ACC112 (cell line): Measurements from ENCODE around the gene ACSS1.

Experiments used
- H2AFZ ChIP-seq: fragments of 200-600 bp; sonication (generic); one replicate; pipeline ENCODE4 v1.6.0; 2017; ENCODE audit warnings: antibody characterized with exemption, low read length; ENCODE audit not compliant: unreplicated experiment
- H3K27ac ChIP-seq: fragments of 200-600 bp; sonication (generic); 2 replicates; pipeline ENCODE4 v1.5.1; 2014; ENCODE audit warnings: low read depth, mild to moderate bottlenecking, antibody characterized with exemption, low read length, moderate library complexity
- H3K27me3 ChIP-seq: fragments of 200-600 bp; sonication (generic); 2 replicates; pipeline ENCODE4 v1.6.1; 2014; ENCODE audit warnings: mild to moderate bottlenecking, antibody characterized with exemption, low read length, moderate library complexity, mixed read lengths; ENCODE audit not compliant: insufficient read depth
- H3K36me3 ChIP-seq: fragments of 200-600 bp; sonication (generic); 2 replicates; pipeline ENCODE4 v1.6.1; 2016; ENCODE audit warnings: mild to moderate bottlenecking, antibody characterized with exemption, low read length, moderate library complexity, mixed read lengths; ENCODE audit not compliant: insufficient read depth
- H3K4me1 ChIP-seq: fragments of 200-600 bp; sonication (generic); one replicate; pipeline ENCODE4 v1.6.1; 2016; ENCODE audit warnings: low read length, mixed read lengths; ENCODE audit not compliant: insufficient read depth, unreplicated experiment, control insufficient read depth
- H3K4me3 ChIP-seq: fragments of 200-600 bp; sonication (generic); 2 replicates; pipeline ENCODE4 v1.5.1; 2014; ENCODE audit warnings: mild to moderate bottlenecking, low read depth, low read length
- H3K79me2 ChIP-seq: fragments of 200-600 bp; sonication (generic); one replicate; pipeline ENCODE4 v1.6.0; 2016; ENCODE audit warnings: low read length; ENCODE audit not compliant: control insufficient read depth, unreplicated experiment, insufficient read depth

Gene ACSS1

DNA sequence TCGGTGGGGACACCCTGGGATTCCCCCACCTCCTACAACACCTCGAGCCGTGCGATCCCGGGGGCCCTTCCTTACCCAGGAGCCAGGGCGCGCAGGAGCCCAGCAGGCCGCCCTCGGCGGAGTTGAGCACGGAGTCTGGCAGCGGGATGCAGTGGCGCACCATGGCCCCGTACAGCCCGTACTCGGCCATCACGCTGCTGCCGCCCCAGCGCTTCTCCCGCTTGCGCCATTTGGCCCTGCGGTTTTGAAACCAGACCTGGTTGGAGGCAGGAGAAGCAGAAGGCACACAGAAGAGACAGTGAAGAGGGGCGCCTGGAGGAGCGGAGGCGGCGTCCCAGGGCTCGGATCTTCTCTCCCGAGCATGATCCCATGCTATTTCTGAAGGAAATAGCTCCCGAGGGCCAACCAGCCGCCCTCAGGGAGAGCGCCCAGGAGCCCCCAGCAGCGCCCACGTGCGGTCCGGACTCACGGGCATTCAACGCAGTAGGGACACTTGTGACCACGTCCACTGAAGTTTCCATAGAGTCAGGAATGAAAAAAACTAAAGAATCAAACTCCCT lies 19.8 kb upstream of the ACSS1 start:
- H3K36me3 ChIP-seq, result no peaks in the 10 kb centered on the region
- H3K4me1 ChIP-seq, result peaks cover 11% of the 10 kb centered on the region
- no peak overlapping the region for H2AFZ ChIP-seq
- H3K27ac ChIP-seq, result no peak overlapping the region
- H3K79me2 ChIP-seq, result no peaks in the 10 kb centered on the region
- peaks cover 82% of the 10 kb centered on the region for H3K27me3 ChIP-seq
- H3K4me3 ChIP-seq, result peak overlapping the region; percentile 38

DNA sequence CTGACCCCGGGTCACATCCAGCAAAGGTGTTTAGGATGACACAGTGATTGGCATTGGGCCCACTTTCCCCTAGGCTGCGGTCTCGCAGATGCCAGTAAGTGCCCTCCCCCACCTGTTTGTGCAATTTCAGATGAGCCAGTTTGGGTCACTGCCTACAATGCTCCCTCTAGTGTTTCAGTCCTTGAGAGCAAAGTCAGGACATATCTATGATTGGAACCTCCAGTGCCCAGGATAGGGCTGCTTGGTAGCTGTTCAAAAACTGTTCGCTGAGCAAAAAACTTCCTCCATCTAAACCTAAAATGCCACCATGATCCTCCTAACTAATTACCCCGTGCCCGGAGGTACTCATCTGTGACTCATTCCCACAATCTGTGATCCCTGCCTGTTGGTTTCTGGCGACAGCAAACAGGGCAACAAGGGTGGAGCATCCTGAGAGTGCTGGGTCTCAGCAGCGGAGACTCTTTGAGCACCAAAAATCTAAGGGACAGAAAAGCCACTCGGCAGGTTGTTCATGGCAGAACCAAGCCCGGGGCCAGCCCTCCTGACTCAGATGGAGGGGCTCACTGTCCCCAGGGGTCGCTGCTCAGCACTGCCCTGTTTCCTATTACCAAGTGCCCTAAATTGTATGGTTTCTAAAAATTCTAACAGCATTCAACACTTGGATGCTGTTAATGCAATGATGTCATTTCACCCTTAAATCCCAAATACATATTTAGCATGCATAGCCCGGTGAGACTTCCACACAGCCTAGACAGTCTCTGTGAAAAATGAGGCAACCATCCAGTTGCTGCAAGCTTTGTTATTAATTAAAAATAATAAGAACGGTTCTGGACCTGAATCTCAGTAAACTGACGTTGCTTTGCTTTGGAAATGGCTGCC lies 19.0 kb upstream of the ACSS1 start:
- H2AFZ ChIP-seq, result no peak overlapping the region

DNA sequence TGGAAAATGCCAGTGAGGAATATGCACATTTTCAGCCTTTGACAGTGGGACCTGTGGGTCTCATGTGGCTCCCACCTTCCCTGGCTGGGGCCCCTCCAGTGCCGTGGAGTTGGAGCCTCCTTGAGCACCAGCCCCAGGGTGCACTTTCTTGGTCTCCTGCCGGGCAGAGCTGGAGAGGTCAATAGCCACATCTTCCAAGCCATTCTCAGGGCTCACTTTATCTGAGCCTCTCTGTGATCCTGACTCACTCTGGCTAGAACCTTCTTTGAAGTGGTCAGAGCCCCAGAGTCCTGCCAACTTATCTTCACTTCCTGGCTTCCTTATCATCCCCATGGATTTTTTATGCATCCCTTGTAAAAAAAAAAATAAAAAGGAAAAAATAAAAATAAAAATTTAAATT lies 18.3 kb upstream of the ACSS1 start:
- H3K27me3 ChIP-seq, result peaks cover 83% of the 10 kb centered on the region
- no peaks in the 10 kb centered on the region for H3K79me2 ChIP-seq
- H3K4me1 ChIP-seq, result peaks cover 17% of the 10 kb centered on the region
- no peaks in the 10 kb centered on the region for H3K36me3 ChIP-seq
- no peak overlapping the region for H2AFZ ChIP-seq
- H3K4me3 ChIP-seq, result no peak overlapping the region
- H3K27ac ChIP-seq, result no peak overlapping the region

More for the DNA sequence above, 19.0 kb upstream of the ACSS1 start:
- H3K4me1 ChIP-seq, result peaks cover 17% of the 10 kb centered on the region
- peak overlapping the region; percentile 38 for H3K4me3 ChIP-seq
- H3K79me2 ChIP-seq, result no peaks in the 10 kb centered on the region
- no peak overlapping the region for H3K27ac ChIP-seq
- H3K36me3 ChIP-seq, result no peaks in the 10 kb centered on the region
- peaks cover 83% of the 10 kb centered on the region for H3K27me3 ChIP-seq

DNA sequence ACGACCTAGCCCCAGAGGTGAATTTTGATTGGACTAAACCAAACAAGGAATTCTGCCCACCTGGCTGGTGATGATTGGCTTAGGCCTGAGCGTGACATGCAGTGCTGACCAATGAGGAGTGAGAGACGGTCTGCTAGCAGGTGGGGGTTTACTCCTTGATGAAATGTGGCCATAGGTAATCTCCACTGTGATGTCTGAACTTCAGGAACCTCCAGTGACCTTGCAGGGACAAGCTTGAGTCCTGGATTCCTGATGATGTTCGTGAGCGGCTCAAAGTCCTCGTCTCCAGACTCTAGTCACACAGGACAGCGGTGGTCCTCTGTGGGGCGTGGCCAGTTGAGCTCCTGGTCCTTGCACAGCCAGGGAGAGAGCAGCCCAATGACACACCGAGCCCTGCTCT lies 15.6 kb upstream of the ACSS1 start:
- H3K27ac ChIP-seq, result no peak overlapping the region
- H3K79me2 ChIP-seq, result no peaks in the 10 kb centered on the region
- H3K4me1 ChIP-seq, result peaks cover 17% of the 10 kb centered on the region
- no peak overlapping the region for H3K4me3 ChIP-seq
- no peak overlapping the region for H2AFZ ChIP-seq
- H3K27me3 ChIP-seq, result peaks cover 83% of the 10 kb centered on the region
- no peaks in the 10 kb centered on the region for H3K36me3 ChIP-seq

DNA sequence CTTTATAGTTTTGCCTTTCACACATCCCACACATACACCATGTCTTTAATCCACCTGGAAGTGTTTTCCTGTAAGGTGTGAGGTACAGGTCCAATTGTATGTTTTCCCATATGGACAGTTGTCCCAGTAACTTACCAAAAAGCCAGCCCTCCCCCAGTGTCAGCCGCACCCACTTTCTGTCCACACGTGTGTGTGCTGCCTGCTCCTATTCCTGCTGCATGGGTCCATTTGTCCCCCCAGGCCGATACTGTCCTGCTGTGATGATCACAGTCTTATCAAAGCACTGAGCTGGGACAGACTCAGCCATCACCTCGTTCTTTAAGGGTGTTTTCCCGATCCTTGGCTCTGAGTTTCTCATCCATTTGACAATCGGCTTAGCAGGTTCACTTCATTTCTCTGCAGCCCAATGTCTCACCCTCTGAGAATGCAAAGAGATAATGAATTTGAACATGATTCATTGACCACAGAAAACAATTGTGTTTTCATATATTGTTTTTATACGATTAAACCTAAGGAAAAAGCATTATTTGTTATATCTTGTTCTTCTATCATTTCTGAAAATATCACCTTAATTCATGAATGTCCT lies 14.4 kb upstream of the ACSS1 start:
- Histone ChIP-seq H3K4me3 (no peak overlapping the region), H3K79me2 (no peaks in the 10 kb centered on the region), H3K36me3 (no peaks in the 10 kb centered on the region), H2AFZ (no peak overlapping the region), H3K4me1 (peaks cover 16% of the 10 kb centered on the region), H3K27me3 (peaks cover 83% of the 10 kb centered on the region), H3K27ac (no peak overlapping the region)

DNA sequence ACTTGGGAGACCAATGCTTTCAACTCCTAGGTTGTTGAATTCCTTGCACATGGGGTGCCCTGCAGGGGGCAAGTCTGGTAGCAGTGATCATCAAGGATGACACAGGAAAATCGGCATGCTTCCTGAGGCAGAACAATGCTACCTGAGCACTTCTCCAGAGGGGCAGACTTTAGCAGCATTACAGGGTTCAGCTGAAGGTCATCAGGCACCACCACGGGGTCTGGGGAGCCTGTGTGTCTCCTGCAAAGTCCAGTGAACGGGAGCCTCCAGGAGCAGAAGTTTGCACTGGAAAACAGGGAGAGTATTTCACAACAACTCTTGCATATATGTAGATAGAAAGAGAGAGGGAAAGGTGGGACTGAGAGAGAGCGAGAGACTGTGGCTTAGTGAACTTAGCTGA lies 13.8 kb upstream of the ACSS1 start:
- no peak overlapping the region for H3K27ac ChIP-seq
- no peaks in the 10 kb centered on the region for H3K79me2 ChIP-seq
- H3K36me3 ChIP-seq, result no peaks in the 10 kb centered on the region
- H3K27me3 ChIP-seq, result peaks cover 83% of the 10 kb centered on the region
- H3K4me3 ChIP-seq, result no peak overlapping the region
- H3K4me1 ChIP-seq, result peaks cover 11% of the 10 kb centered on the region
- H2AFZ ChIP-seq, result no peak overlapping the region

DNA sequence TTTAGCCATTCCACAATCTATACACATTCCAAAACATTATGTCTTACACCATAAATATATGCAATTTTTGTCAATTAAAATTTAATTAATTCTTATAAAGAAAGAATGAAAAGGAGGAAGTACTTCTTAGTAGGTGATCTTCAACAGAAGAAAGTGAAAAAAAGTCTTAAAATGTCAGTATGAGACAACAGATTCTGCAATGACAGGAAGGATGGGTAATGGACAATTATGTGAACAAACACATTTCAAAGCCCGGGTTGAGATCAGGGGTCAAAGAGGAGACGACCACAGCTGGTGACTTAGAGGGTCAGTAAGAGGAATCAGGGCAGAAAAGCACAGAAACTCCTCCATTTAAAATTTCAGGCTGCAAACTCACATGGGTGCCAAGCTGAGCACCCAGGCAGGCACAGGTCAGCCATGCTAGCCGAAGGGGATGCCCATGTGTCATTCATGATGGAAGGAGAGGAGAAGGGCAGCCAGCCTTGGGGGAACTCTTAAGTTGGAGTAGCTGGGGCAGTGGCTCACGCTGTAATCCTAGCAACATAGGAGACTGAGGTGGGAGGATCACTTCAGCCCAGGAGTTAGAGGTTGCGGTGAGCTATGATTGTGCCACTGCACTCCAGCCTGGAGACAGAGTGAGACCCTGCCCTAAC lies 13.0 kb upstream of the ACSS1 start:
- Histone ChIP-seq H3K36me3 (no peaks in the 10 kb centered on the region), H3K27me3 (peaks cover 82% of the 10 kb centered on the region), H3K4me3 (no peak overlapping the region), H3K4me1 (peaks cover 8% of the 10 kb centered on the region), H2AFZ (no peak overlapping the region), H3K27ac (no peak overlapping the region), H3K79me2 (no peaks in the 10 kb centered on the region)

DNA sequence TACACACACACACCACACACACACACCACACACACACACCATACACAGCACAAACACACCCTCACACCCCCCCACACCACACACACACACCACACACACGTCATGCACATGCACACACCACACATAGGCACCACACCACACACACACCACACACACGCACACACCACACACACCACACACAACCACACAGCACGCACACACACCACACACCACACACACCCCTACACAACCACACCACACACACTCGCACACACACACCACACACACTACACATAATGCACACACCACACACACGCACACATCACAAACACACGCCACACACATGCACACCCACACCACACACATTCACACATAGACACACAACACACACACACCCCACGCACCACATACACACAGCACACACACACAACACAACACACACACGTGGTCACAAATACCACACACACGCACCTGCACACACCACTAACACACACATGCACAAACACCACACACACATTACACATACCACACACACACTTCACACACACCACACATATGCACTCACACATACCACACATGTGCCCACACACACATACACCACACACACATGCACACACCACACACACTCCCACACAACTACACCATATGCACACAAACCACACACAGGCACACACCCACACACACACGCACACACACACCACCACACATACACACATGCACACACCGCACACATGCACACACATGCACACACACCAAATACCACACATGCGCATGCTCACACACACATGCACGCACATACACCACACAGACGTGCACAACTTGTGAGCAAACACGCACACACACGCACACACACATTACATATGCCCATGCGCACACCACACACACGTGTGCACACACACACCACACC lies 9.4 kb upstream of the ACSS1 start:
- H3K79me2 ChIP-seq, result no peaks in the 10 kb centered on the region
- peaks cover 79% of the 10 kb centered on the region for H3K27me3 ChIP-seq
- H3K4me3 ChIP-seq, result no peak overlapping the region
- no peak overlapping the region for H2AFZ ChIP-seq
- H3K36me3 ChIP-seq, result no peaks in the 10 kb centered on the region
- peaks cover 2% of the 10 kb centered on the region for H3K4me1 ChIP-seq
- H3K27ac ChIP-seq, result no peak overlapping the region

DNA sequence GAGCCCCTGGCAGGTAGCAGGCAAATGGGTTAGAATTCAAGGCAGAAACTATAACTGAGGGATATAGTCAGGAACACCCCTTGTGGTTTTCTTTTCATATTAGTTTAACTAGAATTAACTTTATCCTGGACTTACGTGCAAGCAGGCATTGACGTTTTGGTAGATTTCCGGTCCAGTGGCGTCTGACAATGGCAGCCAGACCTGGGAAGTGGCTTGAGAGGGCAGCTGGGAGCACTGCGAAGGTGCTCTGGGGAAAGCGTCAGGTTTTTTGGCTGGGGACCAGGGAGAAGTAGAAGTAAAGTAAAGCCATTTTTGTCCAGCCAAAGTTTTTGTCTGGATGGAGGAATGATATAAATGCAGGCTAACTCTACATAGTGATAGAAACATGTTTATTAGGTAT lies 8.4 kb upstream of the ACSS1 start:
- H3K79me2 ChIP-seq, result no peaks in the 10 kb centered on the region
- H2AFZ ChIP-seq, result no peak overlapping the region
- no peaks in the 10 kb centered on the region for H3K4me1 ChIP-seq
- H3K27me3 ChIP-seq, result peaks cover 78% of the 10 kb centered on the region
- H3K36me3 ChIP-seq, result no peaks in the 10 kb centered on the region
- H3K27ac ChIP-seq, result no peak overlapping the region
- H3K4me3 ChIP-seq, result no peak overlapping the region
